DOHH2 (cell line): ENCODE results near the gene ITSN2.
"Not testable (repeated sequence)": the region's sequence is repeated elsewhere in the genome, so short reads cannot be mapped to it uniquely, and the experiment has no call there.

Experiments used
- EZH2phosphoT487 ChIP-seq: fragments of 200-600 bp; sonication (generic); IDR thresholded peaks from 2 replicates; pipeline ENCODE4 v1.6.1; 2017; ENCODE audit warnings: borderline replicate concordance, mild to moderate bottlenecking, antibody characterized with exemption, low read length, moderate library complexity, mixed read lengths
- TF ChIP-seq, protein P1 (sequence below): fragments of 200-600 bp; sonication (generic); IDR thresholded peaks from one replicate; pipeline ENCODE4 v1.5.1; 2014; ENCODE audit warnings: antibody characterized with exemption, mild to moderate bottlenecking, low read depth, low read length; ENCODE audit not compliant: poor library complexity, severe bottlenecking

DNA sequence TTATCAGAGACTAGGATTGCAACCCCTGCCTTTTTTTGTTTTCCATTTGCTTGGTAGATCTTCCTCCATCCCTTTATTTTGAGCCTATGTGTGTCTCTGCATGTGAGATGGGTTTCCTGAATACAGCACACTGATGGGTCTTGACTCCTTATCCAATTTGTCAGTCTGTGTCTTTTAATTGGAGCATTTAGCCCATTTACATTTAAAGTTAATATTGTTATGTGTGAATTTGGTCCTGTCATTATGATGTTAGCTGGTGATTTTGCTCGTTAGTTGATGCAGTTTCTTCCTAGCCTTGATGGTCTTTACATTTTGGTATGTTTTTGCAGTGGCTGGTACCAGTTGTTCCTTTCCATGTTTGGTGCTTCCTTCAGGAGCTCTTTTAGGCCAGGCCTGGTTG is 163.1 kb downstream of the ITSN2 start:
- TF ChIP-seq, protein P1, sequence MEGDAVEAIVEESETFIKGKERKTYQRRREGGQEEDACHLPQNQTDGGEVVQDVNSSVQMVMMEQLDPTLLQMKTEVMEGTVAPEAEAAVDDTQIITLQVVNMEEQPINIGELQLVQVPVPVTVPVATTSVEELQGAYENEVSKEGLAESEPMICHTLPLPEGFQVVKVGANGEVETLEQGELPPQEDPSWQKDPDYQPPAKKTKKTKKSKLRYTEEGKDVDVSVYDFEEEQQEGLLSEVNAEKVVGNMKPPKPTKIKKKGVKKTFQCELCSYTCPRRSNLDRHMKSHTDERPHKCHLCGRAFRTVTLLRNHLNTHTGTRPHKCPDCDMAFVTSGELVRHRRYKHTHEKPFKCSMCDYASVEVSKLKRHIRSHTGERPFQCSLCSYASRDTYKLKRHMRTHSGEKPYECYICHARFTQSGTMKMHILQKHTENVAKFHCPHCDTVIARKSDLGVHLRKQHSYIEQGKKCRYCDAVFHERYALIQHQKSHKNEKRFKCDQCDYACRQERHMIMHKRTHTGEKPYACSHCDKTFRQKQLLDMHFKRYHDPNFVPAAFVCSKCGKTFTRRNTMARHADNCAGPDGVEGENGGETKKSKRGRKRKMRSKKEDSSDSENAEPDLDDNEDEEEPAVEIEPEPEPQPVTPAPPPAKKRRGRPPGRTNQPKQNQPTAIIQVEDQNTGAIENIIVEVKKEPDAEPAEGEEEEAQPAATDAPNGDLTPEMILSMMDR, result not testable (repeated sequence)
- TF ChIP-seq EZH2phosphoT487, result not testable (repeated sequence)
